Fibroblast of pulmonary artery (primary cell): Measurements from ENCODE around the gene UTRN.

Experiments
- DNase-seq: peaks from one replicate; pipeline ENCODE4 v3.0.0-alpha.2; 2010; ENCODE audit warnings: low read depth
- H3K4me3 ChIP-seq: replicated peaks from 2 replicates; pipeline ENCODE4 v1.5.1; 2011; ENCODE audit warnings: low read depth, mild to moderate bottlenecking, control low read depth, low read length, moderate library complexity
- TF ChIP-seq, protein P1 (sequence below): IDR thresholded peaks from 2 replicates; pipeline ENCODE4 v1.5.1; 2011; ENCODE audit warnings: mild to moderate bottlenecking, control low read depth, low read length, inconsistent platforms; ENCODE audit errors: missing control alignments

Gene UTRN

DNA sequence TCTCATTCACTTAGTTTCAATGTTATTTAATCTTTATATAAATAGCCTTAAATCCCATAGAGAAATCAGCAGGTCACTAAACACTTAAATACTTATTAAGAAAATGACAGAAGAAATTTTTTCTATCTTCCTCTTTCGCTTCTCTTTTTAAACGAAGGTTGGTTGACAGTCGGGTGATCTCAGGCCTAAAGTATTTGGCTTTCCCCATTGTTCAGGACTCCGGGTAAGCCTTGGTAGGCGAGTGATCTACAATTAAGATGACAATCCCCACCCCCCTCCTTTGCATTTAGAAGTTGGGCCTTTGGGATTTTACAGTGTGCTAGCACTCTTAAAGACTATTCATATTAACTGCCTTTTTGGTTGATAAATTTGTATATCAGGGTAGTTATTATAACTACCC, 19.7 kb upstream of the UTRN start:
- peak; percentile 84 for DNase-seq
- H3K4me3 ChIP-seq, result no peak overlapping the region
- TF ChIP-seq, protein P1, sequence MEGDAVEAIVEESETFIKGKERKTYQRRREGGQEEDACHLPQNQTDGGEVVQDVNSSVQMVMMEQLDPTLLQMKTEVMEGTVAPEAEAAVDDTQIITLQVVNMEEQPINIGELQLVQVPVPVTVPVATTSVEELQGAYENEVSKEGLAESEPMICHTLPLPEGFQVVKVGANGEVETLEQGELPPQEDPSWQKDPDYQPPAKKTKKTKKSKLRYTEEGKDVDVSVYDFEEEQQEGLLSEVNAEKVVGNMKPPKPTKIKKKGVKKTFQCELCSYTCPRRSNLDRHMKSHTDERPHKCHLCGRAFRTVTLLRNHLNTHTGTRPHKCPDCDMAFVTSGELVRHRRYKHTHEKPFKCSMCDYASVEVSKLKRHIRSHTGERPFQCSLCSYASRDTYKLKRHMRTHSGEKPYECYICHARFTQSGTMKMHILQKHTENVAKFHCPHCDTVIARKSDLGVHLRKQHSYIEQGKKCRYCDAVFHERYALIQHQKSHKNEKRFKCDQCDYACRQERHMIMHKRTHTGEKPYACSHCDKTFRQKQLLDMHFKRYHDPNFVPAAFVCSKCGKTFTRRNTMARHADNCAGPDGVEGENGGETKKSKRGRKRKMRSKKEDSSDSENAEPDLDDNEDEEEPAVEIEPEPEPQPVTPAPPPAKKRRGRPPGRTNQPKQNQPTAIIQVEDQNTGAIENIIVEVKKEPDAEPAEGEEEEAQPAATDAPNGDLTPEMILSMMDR, result no peak

DNA sequence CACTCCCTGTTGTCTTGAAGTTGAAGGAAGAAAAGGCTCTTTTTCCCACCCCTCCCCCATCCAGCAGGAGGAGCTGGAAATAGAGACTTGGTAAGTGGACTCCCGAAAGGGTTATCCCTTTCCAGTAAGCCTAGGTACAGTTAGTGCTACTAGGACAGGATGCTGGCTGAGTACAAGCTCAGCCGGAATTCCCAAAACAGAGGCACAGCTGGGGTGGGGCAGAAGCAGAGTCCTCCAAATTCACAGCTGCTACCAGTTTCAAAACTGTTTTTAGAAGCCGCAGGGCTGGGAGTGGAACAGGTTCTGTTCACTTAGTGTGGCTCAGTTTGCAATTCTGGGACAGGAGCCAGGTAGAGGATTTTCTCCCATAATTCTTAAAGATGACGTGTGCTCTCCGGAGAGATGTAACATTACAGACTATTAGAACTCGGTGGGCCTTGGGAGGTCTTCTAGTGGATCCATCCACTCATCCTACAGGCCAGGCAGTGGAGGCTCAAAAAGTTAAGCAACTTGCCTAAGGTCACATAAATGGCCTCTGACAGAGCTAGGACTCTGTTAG, 19.0 kb upstream of the UTRN start:
- TF ChIP-seq, protein P1, result no peak
- peak overlapping the region; percentile 21 for H3K4me3 ChIP-seq
- peak; percentile 84 for DNase-seq

DNA sequence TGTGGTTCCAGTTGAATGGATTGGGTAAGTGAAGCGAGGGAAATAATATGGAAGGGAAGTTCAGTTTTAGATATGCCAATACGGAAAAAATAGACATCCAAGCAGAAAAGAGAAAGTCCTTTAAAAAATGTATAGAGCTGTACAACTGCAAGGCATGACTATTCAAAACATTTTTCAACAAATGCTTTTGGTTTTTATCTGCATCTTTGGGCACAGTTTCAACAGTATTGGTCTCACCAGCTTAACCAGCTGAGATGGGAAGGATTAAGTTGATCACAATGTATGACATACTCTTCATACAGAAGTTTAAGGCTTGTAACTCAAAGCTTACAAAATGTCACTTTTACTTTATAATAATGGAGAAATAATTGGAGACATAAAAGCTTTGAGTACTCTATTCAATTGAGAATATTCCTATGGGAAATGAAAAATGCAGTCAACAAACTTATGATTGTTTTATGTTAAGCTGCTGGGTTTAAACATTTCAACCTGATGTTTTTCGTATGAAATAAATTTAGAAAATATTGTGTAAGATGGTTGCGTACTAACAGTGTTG, 16.3 kb upstream of the UTRN start:
- DNase-seq, result no peak
- H3K4me3 ChIP-seq, result no peak overlapping the region
- TF ChIP-seq, protein P1, result no peak

DNA sequence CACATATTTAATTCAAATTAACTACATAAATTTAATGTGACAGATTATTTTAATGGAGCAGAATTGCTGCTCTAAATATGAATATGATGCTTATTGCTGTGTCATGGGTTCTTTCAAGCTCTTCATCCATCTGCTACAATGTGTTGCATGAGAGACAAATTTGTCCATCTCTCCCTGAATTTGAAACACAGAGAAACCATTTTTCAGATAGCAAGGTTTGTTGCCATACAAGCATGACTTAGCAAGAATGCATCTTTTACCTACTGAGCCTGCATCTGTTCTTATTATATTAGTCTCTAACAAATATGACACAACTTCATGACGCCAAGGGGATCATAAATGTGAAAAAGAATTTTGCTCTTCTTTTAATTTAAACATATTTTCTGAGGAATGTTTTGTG, 8.0 kb upstream of the UTRN start:
- H3K4me3 ChIP-seq, result no peak overlapping the region
- DNase-seq, result no peak
- TF ChIP-seq, protein P1, result no peak

DNA sequence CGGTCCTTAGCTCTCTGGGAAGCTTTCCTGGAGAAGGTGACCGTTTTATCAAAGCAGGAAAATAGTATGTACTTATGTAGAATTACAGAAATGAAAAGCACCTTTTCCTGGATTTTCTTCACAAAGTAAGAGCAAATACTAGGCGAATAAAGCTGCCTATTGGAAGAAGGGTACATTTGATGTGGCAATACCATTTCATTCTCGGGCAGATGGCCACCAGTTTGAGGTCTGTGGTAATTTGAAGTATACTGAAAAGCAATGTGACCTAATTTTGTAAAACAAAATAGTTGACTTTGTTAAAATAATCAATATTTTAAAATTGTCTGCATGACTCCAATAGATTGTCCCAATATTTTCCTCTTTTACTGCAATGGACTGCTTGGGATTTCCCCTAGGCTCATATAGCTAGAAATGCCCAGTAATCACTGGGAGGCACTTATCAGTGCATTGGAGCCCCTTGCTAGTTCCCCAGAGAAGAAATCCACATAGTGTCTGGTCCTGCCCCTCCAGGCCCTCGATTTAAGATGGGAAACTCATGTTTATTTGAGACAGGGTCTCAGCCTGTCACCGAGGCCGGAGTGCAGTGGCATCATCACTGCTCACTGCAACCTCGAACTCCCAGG, 7.4 kb upstream of the UTRN start:
- no peak for DNase-seq
- no peak overlapping the region for H3K4me3 ChIP-seq
- TF ChIP-seq, protein P1, result no peak

DNA sequence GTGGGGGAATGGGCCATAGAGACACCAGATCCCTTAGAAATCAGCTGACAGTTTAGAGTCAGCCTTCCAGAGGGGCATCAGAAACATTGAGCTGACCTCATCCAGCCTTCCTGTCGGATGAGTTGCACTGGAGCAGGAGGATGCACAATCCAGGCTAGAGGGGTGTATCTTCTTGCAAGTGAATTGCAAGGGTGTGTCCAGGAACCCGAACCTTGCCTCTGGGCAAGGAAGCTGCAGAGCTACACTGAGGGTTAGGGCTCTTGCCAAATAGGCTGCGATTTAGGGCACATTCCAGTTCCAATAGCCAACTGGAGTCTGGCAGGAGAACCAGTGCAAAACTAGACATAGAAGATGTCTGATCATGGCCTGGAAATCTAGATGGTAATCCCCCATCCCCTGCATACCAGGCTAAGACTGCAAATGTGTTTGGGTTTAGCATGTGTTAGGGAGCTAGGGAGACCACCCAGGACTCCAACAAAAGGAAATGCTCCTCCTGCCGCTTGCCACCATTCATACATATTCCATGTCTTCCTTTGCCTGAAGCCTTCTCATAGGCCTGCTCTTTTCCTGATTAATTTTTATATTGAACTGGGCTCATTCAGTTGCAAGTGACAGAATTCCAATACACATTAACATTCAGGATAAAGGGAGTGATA, 6.3 kb upstream of the UTRN start:
- TF ChIP-seq, protein P1, result no peak
- no peak for DNase-seq

More for the DNA sequence above, 6.3 kb upstream of the UTRN start:
- no peak overlapping the region for H3K4me3 ChIP-seq
